Peyer's patch (tissue), 4 donors: Measurements from ENCODE around the gene PTPRK. TPM values are rescaled to one million over a fixed set of nuclear protein-coding genes. Genes with fewer than 3 reads are reported as not detected.

Experiments used
- DNase-seq, 3 donors: peaks; one replicate each; pipeline ENCODE4 v3.0.0-alpha.2; 2017 to 2019
- H3K27ac ChIP-seq, 4 donors: fragments of 200-600 bp; sonication (generic); one replicate each; pipeline ENCODE4 v1.5.1; 2016 to 2019
- H3K27me3 ChIP-seq, 2 donors: fragments of 200-600 bp; sonication (generic); one replicate each; pipeline ENCODE4 v1.5.1; 2019
- H3K36me3 ChIP-seq, 3 donors: fragments of 200-600 bp; sonication (generic); one replicate each; pipeline ENCODE4 v1.5.1; 2016 to 2019
- H3K4me1 ChIP-seq, 4 donors: fragments of 200-600 bp; sonication (generic); one replicate each; pipeline ENCODE4 v1.5.1; 2016 to 2019
- H3K4me3 ChIP-seq, 4 donors: fragments of 200-600 bp; sonication (generic); 1 replicate in 3 of 4; 2 replicates in 1 of 4; pipeline ENCODE4 v1.5.1; 2016 to 2019; ENCODE audit warnings: mild to moderate bottlenecking in 1 of 4
- H3K9me3 ChIP-seq, 4 donors: fragments of 200-600 bp; sonication (generic); one replicate each; pipeline ENCODE4 v1.5.1; 2016 to 2019; ENCODE audit warnings: mild to moderate bottlenecking in 1 of 4
- POLR2A ChIP-seq, 2 donors: fragments of 450-650 bp; IDR thresholded peaks; one replicate each; pipeline ENCODE4 v1.5.1; 2017; ENCODE audit warnings: antibody characterized with exemption in 2 of 2, mild to moderate bottlenecking in 2 of 2, moderate library complexity in 2 of 2
- total RNA-seq, 4 donors: library from RNA; depleted of rRNA; stranded (reverse); fragments of >200 nt; gene quantifications; one replicate each; pipeline ENCODE4 v1.1.0, GENCODE V29; 2016
- TF ChIP-seq, protein P1 (sequence below), 6 experiments: fragments of 450-650 bp in 4 of 6; fragments of 200-600 bp in 2 of 6; sonication (generic) in 1 of 6; IDR thresholded peaks; one replicate each; pipeline ENCODE4 v1.5.1; 2017 to 2019; ENCODE audit warnings: antibody characterized with exemption in 6 of 6, mild to moderate bottlenecking in 3 of 6, moderate library complexity in 1 of 6

PTPRK gene
- total RNA-seq, 4 donors from 2014 or later, result 109 to 192 (median 153) TPM

DNA sequence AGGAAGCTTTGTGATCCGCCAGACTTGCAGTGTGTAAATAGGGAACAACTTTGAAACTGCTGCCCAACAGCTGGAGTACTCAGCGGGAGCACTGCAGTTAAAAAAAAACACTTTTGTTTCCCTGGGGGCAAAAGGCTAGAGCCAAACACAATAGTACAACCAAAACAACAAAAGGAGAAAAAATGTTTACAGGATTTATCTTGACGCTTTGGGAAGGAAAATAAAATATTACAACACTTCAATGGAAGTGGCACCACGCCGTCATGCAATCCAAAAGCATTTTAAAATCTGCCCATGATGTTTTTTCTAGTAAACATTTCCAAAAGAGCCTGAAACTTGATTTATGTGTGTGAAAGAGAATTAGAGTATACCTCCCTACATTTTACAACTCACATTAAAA lies 26.0 kb downstream of the PTPRK start:
- Histone ChIP-seq H3K9me3 (no peaks in the 10 kb centered on the region), H3K4me1 (peaks cover 0 to 37% (median 2%) of the 10 kb centered on the region in 4 donors), H3K4me3 (no peak overlapping the region), H3K27me3 (no peaks in the 10 kb centered on the region), H3K27ac (no peak overlapping the region), H3K36me3 (no peaks in the 10 kb centered on the region)
- no peak for DNase-seq
- TF ChIP-seq POLR2A (IDR thresholded peaks at IDR 0.05), result no peak
- TF ChIP-seq, protein P1, sequence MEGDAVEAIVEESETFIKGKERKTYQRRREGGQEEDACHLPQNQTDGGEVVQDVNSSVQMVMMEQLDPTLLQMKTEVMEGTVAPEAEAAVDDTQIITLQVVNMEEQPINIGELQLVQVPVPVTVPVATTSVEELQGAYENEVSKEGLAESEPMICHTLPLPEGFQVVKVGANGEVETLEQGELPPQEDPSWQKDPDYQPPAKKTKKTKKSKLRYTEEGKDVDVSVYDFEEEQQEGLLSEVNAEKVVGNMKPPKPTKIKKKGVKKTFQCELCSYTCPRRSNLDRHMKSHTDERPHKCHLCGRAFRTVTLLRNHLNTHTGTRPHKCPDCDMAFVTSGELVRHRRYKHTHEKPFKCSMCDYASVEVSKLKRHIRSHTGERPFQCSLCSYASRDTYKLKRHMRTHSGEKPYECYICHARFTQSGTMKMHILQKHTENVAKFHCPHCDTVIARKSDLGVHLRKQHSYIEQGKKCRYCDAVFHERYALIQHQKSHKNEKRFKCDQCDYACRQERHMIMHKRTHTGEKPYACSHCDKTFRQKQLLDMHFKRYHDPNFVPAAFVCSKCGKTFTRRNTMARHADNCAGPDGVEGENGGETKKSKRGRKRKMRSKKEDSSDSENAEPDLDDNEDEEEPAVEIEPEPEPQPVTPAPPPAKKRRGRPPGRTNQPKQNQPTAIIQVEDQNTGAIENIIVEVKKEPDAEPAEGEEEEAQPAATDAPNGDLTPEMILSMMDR (IDR thresholded peaks at IDR 0.05), result no peak

DNA sequence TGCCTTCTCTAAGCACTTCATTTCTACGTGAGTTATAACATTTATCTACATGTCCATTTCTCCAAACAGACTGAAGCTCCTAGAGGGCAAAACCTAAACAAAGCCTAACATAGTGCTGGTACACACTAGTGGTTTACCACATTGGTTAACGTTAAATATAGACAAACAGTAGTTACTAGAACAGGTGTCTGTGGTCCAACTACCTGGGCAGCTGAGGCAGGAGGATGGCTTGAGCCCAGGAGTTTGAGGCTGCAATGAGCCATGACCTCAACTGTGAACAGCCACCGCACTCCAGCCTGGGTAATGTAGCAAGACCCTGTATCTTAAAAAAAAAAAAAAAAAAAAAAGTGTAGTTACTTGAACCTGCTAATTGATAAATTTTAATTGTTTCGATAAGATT lies 26.5 kb downstream of the PTPRK start:
- Histone ChIP-seq H3K4me1 (peaks cover 0 to 37% (median 2%) of the 10 kb centered on the region in 4 donors), H3K27ac (no peak overlapping the region), H3K36me3 (no peaks in the 10 kb centered on the region), H3K4me3 (no peak overlapping the region), H3K9me3 (no peaks in the 10 kb centered on the region), H3K27me3 (no peaks in the 10 kb centered on the region)
- TF ChIP-seq, protein P1 (IDR thresholded peaks at IDR 0.05), result no peak
- no peak for TF ChIP-seq POLR2A (IDR thresholded peaks at IDR 0.05)
- no peak for DNase-seq

DNA sequence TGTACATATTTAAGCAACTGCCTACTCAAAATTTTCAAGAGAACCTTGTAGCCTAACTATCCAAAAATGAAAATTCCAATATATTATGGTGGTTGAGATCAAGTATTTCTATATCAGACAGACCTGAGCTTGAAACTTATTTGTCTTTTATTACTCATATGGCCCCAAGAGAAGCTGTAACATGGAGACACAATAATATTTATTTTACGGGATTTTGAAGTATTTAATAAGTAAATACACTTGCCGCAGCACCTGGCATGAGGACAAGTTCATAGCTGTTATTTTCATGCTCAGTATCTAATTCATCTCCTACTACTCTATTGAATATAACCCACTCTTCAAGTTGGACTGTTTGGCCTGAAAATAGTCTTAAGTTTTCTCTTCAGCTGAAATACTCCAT lies 28.0 kb downstream of the PTPRK start:
- peak overlapping the region in 3 of 4 donors; percentile 13 to 76 (median 73) for H3K27ac ChIP-seq
- H3K4me1 ChIP-seq, result peaks cover 0 to 28% (median 0%) of the 10 kb centered on the region in 4 donors
- DNase-seq, result no peak

DNA sequence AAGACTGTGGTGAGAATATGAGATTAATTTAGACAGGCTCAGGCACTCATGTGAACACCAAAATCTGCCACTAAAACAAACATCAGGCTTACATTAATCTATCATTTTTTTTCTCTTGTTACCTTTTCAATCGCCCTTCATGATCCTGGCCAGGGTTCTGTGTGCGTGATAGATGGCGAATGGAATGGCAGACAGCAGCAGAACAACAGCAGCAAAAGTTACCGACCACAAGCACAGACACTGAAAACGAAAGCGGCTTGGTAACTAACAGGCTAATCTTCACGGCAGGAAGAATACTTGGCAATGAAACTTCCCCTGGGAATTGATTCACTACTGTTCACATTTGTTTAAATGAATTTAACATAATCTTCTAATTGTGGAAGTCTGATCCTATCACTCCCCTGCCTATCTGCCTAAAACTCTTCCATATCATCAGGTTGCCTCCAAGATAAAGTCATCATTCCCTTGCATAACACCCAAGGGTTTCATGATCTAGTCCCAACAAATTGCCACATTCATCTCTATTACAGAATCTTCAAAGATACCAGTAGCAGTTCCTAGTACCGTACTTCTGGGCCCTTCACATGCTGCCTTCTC lies 28.7 kb downstream of the PTPRK start:
- H3K4me1 ChIP-seq, result peaks cover 0 to 22% (median 0%) of the 10 kb centered on the region in 4 donors
- no peaks in the 10 kb centered on the region for H3K9me3 ChIP-seq
- H3K27me3 ChIP-seq, result no peaks in the 10 kb centered on the region
- no peaks in the 10 kb centered on the region for H3K36me3 ChIP-seq
- TF ChIP-seq, protein P1 (IDR thresholded peaks at IDR 0.05), result no peak
- TF ChIP-seq POLR2A (IDR thresholded peaks at IDR 0.05), result no peak
- H3K4me3 ChIP-seq, result peak overlapping the region in 2 of 4 donors; percentile 40 to 44
- H3K27ac ChIP-seq, result peak overlapping the region; percentile 13 to 76 (median 54)
- no peak for DNase-seq

More for the DNA sequence above, 28.0 kb downstream of the PTPRK start:
- no peaks in the 10 kb centered on the region for H3K27me3 ChIP-seq
- TF ChIP-seq, protein P1 (IDR thresholded peaks at IDR 0.05), result no peak
- TF ChIP-seq POLR2A (IDR thresholded peaks at IDR 0.05), result no peak
- peak overlapping the region in 2 of 4 donors; percentile 40 to 44 for H3K4me3 ChIP-seq
- H3K36me3 ChIP-seq, result no peaks in the 10 kb centered on the region
- H3K9me3 ChIP-seq, result no peaks in the 10 kb centered on the region

DNA sequence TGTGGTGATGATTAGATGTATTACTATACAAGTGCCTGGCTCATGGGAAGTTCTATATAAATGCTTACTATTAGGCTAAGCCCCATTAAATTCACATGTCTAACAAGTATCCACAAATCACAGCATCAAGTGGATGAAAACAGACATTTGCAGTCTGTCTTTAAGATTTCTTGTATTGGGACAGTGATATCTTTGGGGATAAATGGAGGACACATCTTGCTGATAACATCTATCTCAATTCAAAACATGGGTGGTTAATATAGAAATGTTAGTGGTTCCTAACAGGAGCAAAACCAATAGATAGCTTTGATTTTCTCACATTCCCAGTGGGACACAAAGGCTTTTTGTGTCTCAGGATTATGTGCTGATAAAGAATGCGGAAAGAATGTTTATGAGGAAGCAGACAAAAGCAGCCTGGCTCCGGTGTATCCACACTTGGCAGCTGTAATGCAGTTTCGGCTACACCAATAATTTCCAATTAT lies 29.3 kb downstream of the PTPRK start:
- no peaks in the 10 kb centered on the region for H3K27me3 ChIP-seq
- DNase-seq, result no peak
- peak overlapping the region; percentile 13 to 76 (median 54) for H3K27ac ChIP-seq
- peak overlapping the region in 2 of 4 donors; percentile 40 to 44 for H3K4me3 ChIP-seq
- H3K36me3 ChIP-seq, result no peaks in the 10 kb centered on the region
- TF ChIP-seq, protein P1 (IDR thresholded peaks at IDR 0.05), result no peak
- TF ChIP-seq POLR2A (IDR thresholded peaks at IDR 0.05), result no peak
- H3K9me3 ChIP-seq, result no peaks in the 10 kb centered on the region
- H3K4me1 ChIP-seq, result peaks cover 0 to 22% (median 0%) of the 10 kb centered on the region in 4 donors
